Keratinocyte (primary cell): Measurements from ENCODE around the gene CREBL2. TPM values are rescaled to one million over a fixed set of nuclear protein-coding genes. Genes with fewer than 3 reads are reported as not detected.

Experiments
- DNase-seq: peaks from one replicate; pipeline ENCODE4 v3.0.0-alpha.2; 2011; ENCODE audit warnings: low read depth, missing footprints, low spot score
- FAIRE-seq: peaks from 2 replicates; lab custom pipeline; 2011; peaks lifted over from hg19 to GRCh38; lab: Jason Lieb, UNC
- H2AFZ ChIP-seq: 2 replicates; pipeline ENCODE4 v1.6.0; 2012; ENCODE audit warnings: low read length, control low read depth, inconsistent platforms; ENCODE audit not compliant: control insufficient read depth
- H3K27ac ChIP-seq: 2 replicates; pipeline ENCODE4 v1.5.1; 2011; ENCODE audit warnings: low read length; ENCODE audit not compliant: control insufficient read depth, insufficient read depth
- H3K27me3 ChIP-seq: 3 replicates; pipeline ENCODE4 v1.6.0; 2011; ENCODE audit warnings: low read length; ENCODE audit not compliant: control insufficient read depth, insufficient read depth; ENCODE audit errors: extremely low read depth
- H3K36me3 ChIP-seq, 2 experiments: 2 replicates in 1 of 2; 3 replicates in 1 of 2; pipeline ENCODE4 v1.5.1; 2011; ENCODE audit warnings: low read length in 2 of 2, mild to moderate bottlenecking in 1 of 2; ENCODE audit not compliant: control insufficient read depth in 2 of 2, insufficient read depth in 2 of 2; ENCODE audit errors: extremely low read depth in 1 of 2
- H3K4me1 ChIP-seq: 3 replicates; pipeline ENCODE4 v1.5.1; 2011; ENCODE audit warnings: low read length; ENCODE audit not compliant: control insufficient read depth, insufficient read depth; ENCODE audit errors: extremely low read depth
- H3K4me2 ChIP-seq: 3 replicates; pipeline ENCODE4 v1.6.0; 2011; ENCODE audit warnings: low read depth, low read length; ENCODE audit not compliant: control insufficient read depth, insufficient read depth; ENCODE audit errors: extremely low read depth
- H3K4me3 ChIP-seq, 3 experiments: fragments of 200-600 bp in 1 of 3; sonication (generic) in 1 of 3; 2 replicates in 2 of 3; 3 replicates in 1 of 3; pipeline ENCODE4 v1.5.1; 2011 to 2016; ENCODE audit warnings: low read length in 3 of 3, mild to moderate bottlenecking in 3 of 3, control low read depth in 2 of 3, inconsistent platforms in 1 of 3, low read depth in 1 of 3, mixed read lengths in 1 of 3, mixed run types in 1 of 3, moderate library complexity in 1 of 3; ENCODE audit not compliant: control insufficient read depth in 2 of 3, insufficient read depth in 2 of 3; ENCODE audit errors: extremely low read depth in 1 of 3
- H3K79me2 ChIP-seq: 2 replicates; pipeline ENCODE4 v1.6.0; 2012; ENCODE audit warnings: low read length; ENCODE audit not compliant: control insufficient read depth, insufficient read depth
- H3K9ac ChIP-seq: 3 replicates; pipeline ENCODE4 v1.6.0; 2011; ENCODE audit warnings: low read length; ENCODE audit not compliant: control insufficient read depth, insufficient read depth; ENCODE audit errors: extremely low read depth
- H3K9me1 ChIP-seq: 3 replicates; pipeline ENCODE4 v1.6.0; 2011; ENCODE audit warnings: low read length; ENCODE audit not compliant: control insufficient read depth, insufficient read depth; ENCODE audit errors: extremely low read depth
- H3K9me3 ChIP-seq: 2 replicates; pipeline ENCODE4 v1.5.1; 2012; ENCODE audit warnings: low read depth, low read length; ENCODE audit not compliant: control insufficient read depth
- H4K20me1 ChIP-seq: 3 replicates; pipeline ENCODE4 v1.6.0; 2011; ENCODE audit warnings: low read length; ENCODE audit not compliant: control insufficient read depth, insufficient read depth; ENCODE audit errors: extremely low read depth
- EZH2 ChIP-seq: IDR thresholded peaks from one replicate; pipeline ENCODE4 v1.6.1; 2012; ENCODE audit warnings: inconsistent platforms, mild to moderate bottlenecking, low read length, moderate library complexity
- dilution Hi-C: fragments of 300-500 bp; cut with MboI; formaldehyde crosslinking; loops from one replicate; pipeline ENCODE4 v1.7.0; 2020; ENCODE audit warnings: low sequenced_read_pairs; ENCODE audit not compliant: extremely low pct_ligation_motif_present
- polyA plus RNA-seq, 5 experiments: library from polyadenylated mRNA; depleted of rRNA in 3 of 5; stranded (reverse) in 3 of 5; stranded (forward) in 1 of 5; unstranded in 1 of 5; fragments of >200 nt; gene quantifications; 1 replicate in 1 of 5; 2 replicates in 3 of 5; 3 replicates in 1 of 5; pipeline versions ENCODE4 v1.2.1 to v1.2.3, GENCODE V29; 2011 to 2012; ENCODE audit warnings: missing spikeins in 2 of 5, low read depth in 1 of 5, low replicate concordance in 1 of 5
- TF ChIP-seq, protein P1 (sequence below), 3 experiments: IDR thresholded peaks in 1 of 3; conservative IDR thresholded peaks in 1 of 3; optimal IDR thresholded peaks in 1 of 3; 2 replicates in 2 of 3; 3 replicates in 1 of 3; pipeline versions ENCODE3 to v1.5.1; 2011; ENCODE audit warnings: low read length in 3 of 3, mild to moderate bottlenecking in 3 of 3, moderate library complexity in 2 of 3, control low read depth in 1 of 3, inconsistent platforms in 1 of 3; ENCODE audit not compliant: insufficient read depth in 2 of 3; ENCODE audit errors: extremely low read depth in 1 of 3

The CREBL2 gene
- polyA plus RNA-seq, 1 donor (not counting 4 experiments of a cell fraction or from before 2014, with no cell fraction given) = 15.8 TPM

DNA sequence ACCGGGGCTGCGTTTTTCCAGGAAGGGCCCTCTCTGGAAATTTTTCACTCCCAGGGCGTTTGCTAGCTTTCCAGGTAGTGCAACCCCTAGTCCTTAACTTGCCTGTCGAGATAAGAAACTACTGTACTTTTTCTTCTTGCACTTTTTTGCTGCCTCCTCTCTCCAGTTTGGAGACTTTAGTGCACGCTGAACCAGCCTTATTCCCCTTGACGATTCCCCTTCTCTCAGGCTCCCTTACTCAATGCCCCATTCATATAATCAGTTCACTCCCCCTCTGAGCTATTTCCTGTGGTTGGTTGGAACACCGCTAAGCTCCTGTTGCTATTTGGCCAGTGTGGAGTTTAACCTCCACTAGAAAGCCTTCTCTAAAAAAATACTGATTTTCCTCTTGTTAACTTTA is 682 bp downstream of the CREBL2 start:
- peak overlapping the region; percentile 69 to 89 (median 75) for H3K4me3 ChIP-seq
- no peak for FAIRE-seq
- peaks cover 26% of the 10 kb centered on the region for H3K4me1 ChIP-seq
- H3K79me2 ChIP-seq = peaks cover 7% of the 10 kb centered on the region
- H3K9me3 ChIP-seq = no peaks in the 10 kb centered on the region
- H3K27me3 ChIP-seq = no peaks in the 10 kb centered on the region
- TF ChIP-seq, protein P1, sequence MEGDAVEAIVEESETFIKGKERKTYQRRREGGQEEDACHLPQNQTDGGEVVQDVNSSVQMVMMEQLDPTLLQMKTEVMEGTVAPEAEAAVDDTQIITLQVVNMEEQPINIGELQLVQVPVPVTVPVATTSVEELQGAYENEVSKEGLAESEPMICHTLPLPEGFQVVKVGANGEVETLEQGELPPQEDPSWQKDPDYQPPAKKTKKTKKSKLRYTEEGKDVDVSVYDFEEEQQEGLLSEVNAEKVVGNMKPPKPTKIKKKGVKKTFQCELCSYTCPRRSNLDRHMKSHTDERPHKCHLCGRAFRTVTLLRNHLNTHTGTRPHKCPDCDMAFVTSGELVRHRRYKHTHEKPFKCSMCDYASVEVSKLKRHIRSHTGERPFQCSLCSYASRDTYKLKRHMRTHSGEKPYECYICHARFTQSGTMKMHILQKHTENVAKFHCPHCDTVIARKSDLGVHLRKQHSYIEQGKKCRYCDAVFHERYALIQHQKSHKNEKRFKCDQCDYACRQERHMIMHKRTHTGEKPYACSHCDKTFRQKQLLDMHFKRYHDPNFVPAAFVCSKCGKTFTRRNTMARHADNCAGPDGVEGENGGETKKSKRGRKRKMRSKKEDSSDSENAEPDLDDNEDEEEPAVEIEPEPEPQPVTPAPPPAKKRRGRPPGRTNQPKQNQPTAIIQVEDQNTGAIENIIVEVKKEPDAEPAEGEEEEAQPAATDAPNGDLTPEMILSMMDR (optimal IDR thresholded peaks at IDR 0.05 in 1 of 3, IDR thresholded peaks at IDR 0.05 in 1 of 3, conservative IDR thresholded peaks at IDR 0.05 in 1 of 3; ENCODE audit: extremely low read depth in 1 of 3, insufficient read depth in 2 of 3, low read length in 3 of 3) = no peak
- TF ChIP-seq EZH2 = no peak
- dilution Hi-C loops = no loop called here
- no peak for DNase-seq
- peak overlapping the region; percentile 86 for H3K9ac ChIP-seq
- H2AFZ ChIP-seq = peak overlapping the region; percentile 96
- no peaks in the 10 kb centered on the region for H4K20me1 ChIP-seq
- H3K27ac ChIP-seq = peak overlapping the region; percentile 84
- peak overlapping the region; percentile 96 for H3K4me2 ChIP-seq
- no peaks in the 10 kb centered on the region for H3K9me1 ChIP-seq
- no peaks in the 10 kb centered on the region for H3K36me3 ChIP-seq

DNA sequence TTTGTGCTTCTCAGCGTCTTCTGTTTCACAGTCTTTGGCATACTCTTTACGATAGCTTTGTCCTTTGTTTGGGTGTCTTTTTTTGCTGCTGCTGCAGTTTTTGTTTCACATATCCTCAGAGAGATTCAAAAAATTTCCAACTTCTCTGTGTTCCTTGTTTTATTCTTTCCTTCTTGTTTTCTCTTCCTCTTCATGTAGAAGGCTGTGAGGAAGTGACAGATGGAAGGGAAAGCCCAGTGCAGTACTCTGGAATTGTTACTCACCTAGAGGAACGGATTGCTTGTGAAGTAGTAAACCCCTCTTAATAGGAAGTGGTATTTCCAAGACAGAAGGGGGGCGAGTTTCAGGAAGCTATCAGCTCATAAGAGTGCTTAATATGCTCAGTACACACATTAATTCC is 1.7 kb downstream of the CREBL2 start:
- dilution Hi-C loops = no loop called here
- no peaks in the 10 kb centered on the region for H3K9me3 ChIP-seq
- H3K4me2 ChIP-seq = peak overlapping the region; percentile 1
- peaks cover 19% of the 10 kb centered on the region for H3K4me1 ChIP-seq
- no peaks in the 10 kb centered on the region for H3K36me3 ChIP-seq
- TF ChIP-seq, protein P1 (optimal IDR thresholded peaks at IDR 0.05 in 1 of 3, IDR thresholded peaks at IDR 0.05 in 1 of 3, conservative IDR thresholded peaks at IDR 0.05 in 1 of 3; ENCODE audit: extremely low read depth in 1 of 3, insufficient read depth in 2 of 3, low read length in 3 of 3) = no peak
- TF ChIP-seq EZH2 = no peak
- no peaks in the 10 kb centered on the region for H3K27me3 ChIP-seq
- no peak overlapping the region for H3K9ac ChIP-seq
- peaks cover 7% of the 10 kb centered on the region for H3K79me2 ChIP-seq
- H3K27ac ChIP-seq = no peak overlapping the region
- H2AFZ ChIP-seq = no peak overlapping the region
- H3K4me3 ChIP-seq = no peak overlapping the region
- DNase-seq = no peak
- peak; percentile 43 for FAIRE-seq
- no peaks in the 10 kb centered on the region for H3K9me1 ChIP-seq
- H4K20me1 ChIP-seq = no peaks in the 10 kb centered on the region
